Gastrocnemius medialis (tissue), 4 donors: ENCODE data around the gene ATP6V1F.

Source experiments
- POLR2A ChIP-seq, 2 donors: fragments of 450-650 bp; IDR thresholded peaks; one replicate each; pipeline ENCODE4 v1.6.1; 2017; ENCODE audit warnings: antibody characterized with exemption in 2 of 2, mild to moderate bottlenecking in 2 of 2, moderate library complexity in 2 of 2
- TF ChIP-seq, protein P1 (sequence below), 5 experiments: fragments of 450-650 bp in 3 of 5; fragments of 200-600 bp in 2 of 5; sonication (generic) in 2 of 5; IDR thresholded peaks in 4 of 5; conservative IDR thresholded peaks in 1 of 5; 1 replicate in 4 of 5; 2 replicates in 1 of 5; pipeline ENCODE4 v1.5.1; 2016 to 2019; ENCODE audit warnings: antibody characterized with exemption in 5 of 5, mild to moderate bottlenecking in 3 of 5, moderate library complexity in 3 of 5

DNA sequence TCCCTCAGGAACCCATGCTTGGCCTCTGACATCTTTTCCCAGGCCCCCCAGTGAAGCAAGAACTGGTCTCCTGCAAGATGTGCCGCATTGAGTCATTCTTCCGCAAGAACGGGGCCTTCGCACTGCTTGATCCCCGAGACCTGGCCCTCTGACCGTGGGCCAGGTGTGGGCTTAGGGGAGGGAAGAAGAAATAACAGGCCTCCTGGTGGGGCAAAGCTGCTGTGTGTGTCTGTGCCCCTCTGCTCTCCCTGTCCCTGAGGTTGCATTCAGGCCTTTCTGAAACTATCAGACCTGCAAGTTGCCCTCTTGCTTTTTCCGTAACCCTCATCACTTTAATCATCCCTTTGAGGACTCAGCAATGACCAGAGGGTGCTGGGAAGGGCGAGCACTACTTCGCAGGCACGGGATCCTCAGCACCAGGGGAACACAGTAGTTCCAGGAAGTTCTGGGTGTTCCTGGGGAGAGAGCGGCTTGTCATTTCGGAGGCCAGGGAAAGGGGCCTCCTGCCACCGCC, 6.0 kb downstream of the ATP6V1F start:
- TF ChIP-seq, protein P1, sequence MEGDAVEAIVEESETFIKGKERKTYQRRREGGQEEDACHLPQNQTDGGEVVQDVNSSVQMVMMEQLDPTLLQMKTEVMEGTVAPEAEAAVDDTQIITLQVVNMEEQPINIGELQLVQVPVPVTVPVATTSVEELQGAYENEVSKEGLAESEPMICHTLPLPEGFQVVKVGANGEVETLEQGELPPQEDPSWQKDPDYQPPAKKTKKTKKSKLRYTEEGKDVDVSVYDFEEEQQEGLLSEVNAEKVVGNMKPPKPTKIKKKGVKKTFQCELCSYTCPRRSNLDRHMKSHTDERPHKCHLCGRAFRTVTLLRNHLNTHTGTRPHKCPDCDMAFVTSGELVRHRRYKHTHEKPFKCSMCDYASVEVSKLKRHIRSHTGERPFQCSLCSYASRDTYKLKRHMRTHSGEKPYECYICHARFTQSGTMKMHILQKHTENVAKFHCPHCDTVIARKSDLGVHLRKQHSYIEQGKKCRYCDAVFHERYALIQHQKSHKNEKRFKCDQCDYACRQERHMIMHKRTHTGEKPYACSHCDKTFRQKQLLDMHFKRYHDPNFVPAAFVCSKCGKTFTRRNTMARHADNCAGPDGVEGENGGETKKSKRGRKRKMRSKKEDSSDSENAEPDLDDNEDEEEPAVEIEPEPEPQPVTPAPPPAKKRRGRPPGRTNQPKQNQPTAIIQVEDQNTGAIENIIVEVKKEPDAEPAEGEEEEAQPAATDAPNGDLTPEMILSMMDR (IDR thresholded peaks at IDR 0.05 in 4 of 5, conservative IDR thresholded peaks at IDR 0.05 in 1 of 5), result no peak
- no peak for TF ChIP-seq POLR2A (IDR thresholded peaks at IDR 0.05)
